ENCODE results near the gene FERMT2. TPM values are rescaled to one million over a fixed set of nuclear protein-coding genes. Genes with fewer than 3 reads are reported as not detected.

The FERMT2 gene, protein sequence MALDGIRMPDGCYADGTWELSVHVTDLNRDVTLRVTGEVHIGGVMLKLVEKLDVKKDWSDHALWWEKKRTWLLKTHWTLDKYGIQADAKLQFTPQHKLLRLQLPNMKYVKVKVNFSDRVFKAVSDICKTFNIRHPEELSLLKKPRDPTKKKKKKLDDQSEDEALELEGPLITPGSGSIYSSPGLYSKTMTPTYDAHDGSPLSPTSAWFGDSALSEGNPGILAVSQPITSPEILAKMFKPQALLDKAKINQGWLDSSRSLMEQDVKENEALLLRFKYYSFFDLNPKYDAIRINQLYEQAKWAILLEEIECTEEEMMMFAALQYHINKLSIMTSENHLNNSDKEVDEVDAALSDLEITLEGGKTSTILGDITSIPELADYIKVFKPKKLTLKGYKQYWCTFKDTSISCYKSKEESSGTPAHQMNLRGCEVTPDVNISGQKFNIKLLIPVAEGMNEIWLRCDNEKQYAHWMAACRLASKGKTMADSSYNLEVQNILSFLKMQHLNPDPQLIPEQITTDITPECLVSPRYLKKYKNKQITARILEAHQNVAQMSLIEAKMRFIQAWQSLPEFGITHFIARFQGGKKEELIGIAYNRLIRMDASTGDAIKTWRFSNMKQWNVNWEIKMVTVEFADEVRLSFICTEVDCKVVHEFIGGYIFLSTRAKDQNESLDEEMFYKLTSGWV
- 1 to 10 TPM; 1.3 to 5.0 TPM for total RNA-seq

GRCh38 chr14:52950898-52951680 is at the start of gene FERMT2:
Gene FERMT2 (minus strand): TSS chr14:52951050. CDS start chr14:52950568, 482 bp downstream.
- Mint-ChIP-seq H3K27ac (peak within 1 kb of the TSS; percentile 16), H3K4me3 (peak within 1 kb of the TSS; percentile 79), H3K9me3 (no peaks in the 10 kb centered on the region), H3K4me1 (peaks cover 15% of the 10 kb centered on the region), H3K27me3 (peaks cover 33% of the 10 kb centered on the region), H3K36me3 (ENCODE audit: low read depth) (peaks cover 10% of the 10 kb centered on the region)
- ATAC-seq (replicated peaks) = peak; percentile 64

GRCh38 chr14:52998376-52999015 is 47.6 kb upstream of the FERMT2 start:
- no peaks in the 10 kb centered on the region for H3K4me1 Mint-ChIP-seq
- no peak overlapping the region for H3K4me3 Mint-ChIP-seq
- H3K27ac Mint-ChIP-seq = no peak overlapping the region
- H3K9me3 Mint-ChIP-seq = no peaks in the 10 kb centered on the region
- no peaks in the 10 kb centered on the region for H3K36me3 Mint-ChIP-seq (ENCODE audit: low read depth)
- no peak for ATAC-seq (replicated peaks)
- peaks cover 6% of the 10 kb centered on the region for H3K27me3 Mint-ChIP-seq

- H3K36me3 Mint-ChIP-seq (ENCODE audit: low read depth) = no peaks in the 10 kb centered on the region
- H3K27me3 Mint-ChIP-seq = peaks cover 11% of the 10 kb centered on the region
- H3K27ac Mint-ChIP-seq = no peak overlapping the region
- no peak for ATAC-seq (replicated peaks)
- H3K9me3 Mint-ChIP-seq = no peaks in the 10 kb centered on the region
- no peak overlapping the region for H3K4me3 Mint-ChIP-seq
- H3K4me1 Mint-ChIP-seq = no peaks in the 10 kb centered on the region
These were observed 45.6 kb upstream of the FERMT2 start for GRCh38 chr14:52996493-52996892.

DNA sequence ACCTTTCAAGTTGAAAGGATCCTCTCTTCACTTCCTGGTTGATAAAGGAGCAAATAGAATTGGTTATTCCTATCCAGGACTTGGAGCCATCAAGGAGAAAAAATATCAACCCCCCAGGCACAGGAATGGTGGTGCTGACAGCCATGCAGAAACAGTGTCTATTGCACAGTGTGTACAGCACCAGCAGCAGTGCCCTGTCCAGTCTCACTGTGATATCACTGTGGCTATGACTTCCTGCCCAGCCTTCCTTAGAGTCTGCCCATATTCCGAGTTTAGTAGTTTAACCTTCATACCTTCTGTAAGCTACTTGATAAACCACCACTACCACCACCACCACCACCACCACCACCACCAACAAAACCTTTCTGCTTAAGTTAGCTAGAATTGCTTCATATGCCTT is 45.1 kb upstream of the FERMT2 start:
- H3K27me3 Mint-ChIP-seq = peaks cover 11% of the 10 kb centered on the region

GRCh38 chr14:52992236-52992870 is 41.5 kb upstream of the FERMT2 start:
- no peak for ATAC-seq (replicated peaks)
- Mint-ChIP-seq H3K4me1 (no peaks in the 10 kb centered on the region), H3K27me3 (peaks cover 11% of the 10 kb centered on the region), H3K36me3 (ENCODE audit: low read depth) (no peaks in the 10 kb centered on the region), H3K9me3 (no peaks in the 10 kb centered on the region), H3K27ac (no peak overlapping the region), H3K4me3 (no peak overlapping the region)

More for the DNA sequence above, 45.1 kb upstream of the FERMT2 start:
- Mint-ChIP-seq H3K9me3 (no peaks in the 10 kb centered on the region), H3K4me1 (no peaks in the 10 kb centered on the region), H3K27ac (no peak overlapping the region), H3K36me3 (ENCODE audit: low read depth) (no peaks in the 10 kb centered on the region), H3K4me3 (no peak overlapping the region)
- ATAC-seq (replicated peaks) = no peak

GRCh38 chr14:52988139-52988538 is 37.3 kb upstream of the FERMT2 start:
- Mint-ChIP-seq H3K36me3 (ENCODE audit: low read depth) (no peaks in the 10 kb centered on the region), H3K27me3 (peaks cover 4% of the 10 kb centered on the region), H3K4me3 (no peak overlapping the region), H3K27ac (no peak overlapping the region), H3K4me1 (no peaks in the 10 kb centered on the region), H3K9me3 (no peaks in the 10 kb centered on the region)
- ATAC-seq (replicated peaks) = no peak

DNA sequence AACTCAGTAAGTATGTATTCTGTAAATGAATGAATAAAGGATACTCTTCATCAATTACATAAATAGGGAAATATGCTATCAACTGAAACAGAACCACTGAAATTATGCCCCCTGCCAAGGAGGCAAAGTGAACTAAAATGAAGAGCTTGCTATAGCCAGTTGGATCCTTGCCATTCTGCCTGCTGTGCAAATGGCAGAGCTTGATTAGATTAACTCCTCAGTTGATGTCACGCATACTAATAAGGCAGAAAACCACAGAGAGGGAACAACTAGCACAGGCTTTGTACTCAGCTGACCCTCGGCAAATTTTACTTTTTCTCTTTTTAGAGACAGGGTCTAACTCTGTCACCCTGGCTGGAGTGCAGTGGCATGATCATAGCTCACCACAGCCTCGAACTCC is 36.7 kb upstream of the FERMT2 start:
- no peaks in the 10 kb centered on the region for H3K4me1 Mint-ChIP-seq
- no peaks in the 10 kb centered on the region for H3K9me3 Mint-ChIP-seq
- H3K4me3 Mint-ChIP-seq = no peak overlapping the region
- H3K27me3 Mint-ChIP-seq = no peaks in the 10 kb centered on the region
- H3K36me3 Mint-ChIP-seq (ENCODE audit: low read depth) = no peaks in the 10 kb centered on the region
- no peak overlapping the region for H3K27ac Mint-ChIP-seq
- ATAC-seq (replicated peaks) = no peak

- Mint-ChIP-seq H3K4me3 (no peak overlapping the region), H3K36me3 (ENCODE audit: low read depth) (no peaks in the 10 kb centered on the region), H3K27me3 (no peaks in the 10 kb centered on the region), H3K9me3 (no peaks in the 10 kb centered on the region), H3K4me1 (no peaks in the 10 kb centered on the region), H3K27ac (no peak overlapping the region)
- peak; percentile 59 for ATAC-seq (replicated peaks)
These were observed 36.2 kb upstream of the FERMT2 start for GRCh38 chr14:52987042-52987441.

DNA sequence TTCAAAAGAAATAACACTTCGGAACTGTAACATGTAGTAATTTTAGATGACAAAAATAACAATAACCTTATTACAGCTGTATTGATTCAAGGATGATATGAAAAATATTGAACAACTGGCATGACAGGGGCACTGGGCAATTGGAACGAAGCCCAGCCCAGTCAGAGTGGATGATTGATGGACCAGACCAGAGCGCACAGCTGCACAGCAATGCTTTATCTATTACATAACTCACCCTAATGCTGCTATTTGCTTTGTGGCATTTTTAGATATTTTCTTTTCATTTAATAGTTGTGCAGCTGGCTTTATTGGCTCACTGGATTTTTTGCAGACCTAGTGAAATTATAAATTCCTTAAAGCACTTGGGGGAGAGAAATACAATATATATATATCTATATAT is 26.9 kb upstream of the FERMT2 start:
- H3K36me3 Mint-ChIP-seq (ENCODE audit: low read depth) = no peaks in the 10 kb centered on the region
- H3K9me3 Mint-ChIP-seq = no peaks in the 10 kb centered on the region
- no peak for ATAC-seq (replicated peaks)
- H3K27ac Mint-ChIP-seq = no peak overlapping the region
- peaks cover 7% of the 10 kb centered on the region for H3K27me3 Mint-ChIP-seq
- no peaks in the 10 kb centered on the region for H3K4me1 Mint-ChIP-seq
- H3K4me3 Mint-ChIP-seq = no peak overlapping the region

GRCh38 chr14:52974406-52974805 is 23.6 kb upstream of the FERMT2 start:
- Mint-ChIP-seq H3K27me3 (peaks cover 7% of the 10 kb centered on the region), H3K9me3 (no peaks in the 10 kb centered on the region), H3K4me1 (no peaks in the 10 kb centered on the region), H3K27ac (no peak overlapping the region), H3K4me3 (no peak overlapping the region), H3K36me3 (ENCODE audit: low read depth) (no peaks in the 10 kb centered on the region)
- no peak for ATAC-seq (replicated peaks)

DNA sequence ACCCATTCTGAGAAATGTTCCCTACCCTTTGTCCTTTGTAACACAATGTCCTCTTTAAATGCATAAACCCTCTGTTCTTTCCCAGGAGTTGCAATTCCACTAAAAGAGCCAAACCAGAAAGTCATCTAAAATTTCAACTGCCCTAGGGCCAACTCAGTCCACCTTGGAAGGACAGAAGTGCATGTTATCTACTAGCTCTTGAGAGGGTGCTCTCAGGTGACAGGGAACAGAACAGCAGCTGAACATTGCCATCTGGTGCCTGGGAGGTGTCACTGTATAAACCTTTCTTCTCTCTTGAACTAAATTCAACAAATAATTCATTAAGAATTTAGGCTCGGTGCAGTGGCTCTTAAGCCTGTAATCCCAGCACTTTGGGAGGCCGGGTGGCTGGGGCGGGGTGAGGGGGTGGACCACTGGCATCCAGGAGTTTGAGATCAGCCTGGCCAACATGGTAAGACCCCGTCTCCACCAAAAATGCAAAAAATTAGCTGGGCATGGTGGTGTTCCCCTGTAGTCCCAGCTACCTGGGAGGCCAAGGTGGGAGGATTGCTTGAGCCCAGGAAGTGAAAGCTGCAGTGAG is 10.3 kb upstream of the FERMT2 start:
- peak; percentile 85 for ATAC-seq (replicated peaks)
- H3K27ac Mint-ChIP-seq = peak overlapping the region; percentile 29
- H3K9me3 Mint-ChIP-seq = no peaks in the 10 kb centered on the region
- no peaks in the 10 kb centered on the region for H3K36me3 Mint-ChIP-seq (ENCODE audit: low read depth)
- H3K4me3 Mint-ChIP-seq = peak overlapping the region; percentile 31
- peaks cover 16% of the 10 kb centered on the region for H3K4me1 Mint-ChIP-seq
- H3K27me3 Mint-ChIP-seq = no peaks in the 10 kb centered on the region

- Mint-ChIP-seq H3K4me3 (peak overlapping the region; percentile 31), H3K4me1 (peaks cover 16% of the 10 kb centered on the region), H3K27ac (peak overlapping the region; percentile 29), H3K36me3 (ENCODE audit: low read depth) (no peaks in the 10 kb centered on the region), H3K9me3 (no peaks in the 10 kb centered on the region), H3K27me3 (no peaks in the 10 kb centered on the region)
- peak; percentile 93 for ATAC-seq (replicated peaks)
These were observed 9.8 kb upstream of the FERMT2 start for GRCh38 chr14:52960627-52961026.

GRCh38 chr14:52954346-52955214 is 3.7 kb upstream of the FERMT2 start:
- Mint-ChIP-seq H3K4me1 (peaks cover 9% of the 10 kb centered on the region), H3K36me3 (ENCODE audit: low read depth) (peaks cover 5% of the 10 kb centered on the region), H3K27ac (no peak overlapping the region), H3K9me3 (no peaks in the 10 kb centered on the region), H3K4me3 (peak overlapping the region; percentile 3), H3K27me3 (peaks cover 15% of the 10 kb centered on the region)
- peak; percentile 61 for ATAC-seq (replicated peaks)

All from activated T-helper 17 cell treated with anti-CD3 and anti-CD28 coated beads, Interleukin-2, amount 50 U/mL, for 72 hours (primary cell).